GM19467 (cell line): ENCODE data around the gene EGLN1.

ENCODE experiments used
- ATAC-seq: cut with Tn5 transposase; IDR thresholded peaks from one replicate; pipeline ENCODE4 v1.9.1; 2021; ENCODE audit warnings: mild to moderate bottlenecking, moderate library complexity; ENCODE audit not compliant: unreplicated experiment

EGLN1 gene

DNA sequence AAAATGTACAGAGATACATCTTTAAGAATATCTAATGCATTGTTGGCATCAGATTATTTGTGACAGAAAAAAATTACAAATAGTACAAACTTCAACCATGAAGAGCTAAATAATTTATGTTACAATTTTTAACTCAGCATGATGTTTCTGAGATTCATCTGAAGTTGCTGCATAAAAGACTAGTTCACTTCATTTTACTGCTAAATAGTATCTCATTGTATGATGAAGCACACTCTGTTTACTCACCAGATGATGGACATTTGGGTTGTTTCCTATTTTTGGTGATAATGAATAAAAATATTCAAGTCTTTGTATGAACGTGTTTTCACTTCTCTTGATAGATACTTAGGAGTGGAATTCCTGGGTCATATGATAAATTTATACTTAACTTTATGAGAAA lies 20.6 kb downstream of the EGLN1 start:
- no peak for ATAC-seq

DNA sequence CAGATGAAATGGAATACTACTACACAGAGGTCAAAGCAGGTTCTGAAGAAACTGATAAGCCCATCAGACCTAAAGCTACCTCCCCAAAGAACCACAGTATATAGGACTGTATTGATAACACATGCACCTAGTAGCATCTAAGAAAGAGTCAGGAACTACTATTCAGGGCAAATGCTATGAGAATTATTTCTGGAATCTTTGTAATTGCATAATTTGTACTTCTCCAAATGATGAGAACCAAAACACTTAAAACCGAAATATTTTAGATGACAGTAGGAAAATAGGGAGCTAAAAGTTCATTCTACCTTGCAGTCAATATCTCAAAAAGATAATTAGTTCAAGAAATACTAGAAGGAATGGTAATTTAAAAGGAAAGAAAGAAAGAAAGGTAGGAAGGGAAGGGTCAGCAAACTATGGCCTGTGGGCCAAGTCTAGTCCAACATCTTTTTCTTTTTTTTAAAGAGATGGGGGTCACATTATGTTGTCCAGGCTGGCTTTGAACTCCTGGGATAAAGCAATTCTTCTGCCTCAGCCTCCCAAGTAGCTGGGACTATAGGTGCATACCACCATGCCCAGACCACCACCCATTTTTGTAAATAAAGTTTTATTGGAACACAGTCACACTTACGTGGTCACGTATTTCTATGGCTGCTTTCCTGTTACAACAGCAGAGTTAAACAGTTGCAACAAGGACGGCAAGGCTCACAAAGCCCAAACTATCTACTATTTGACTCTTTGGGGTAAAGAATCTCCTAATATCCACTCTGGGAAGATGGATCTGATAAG lies 24.0 kb downstream of the EGLN1 start:
- no peak for ATAC-seq

DNA sequence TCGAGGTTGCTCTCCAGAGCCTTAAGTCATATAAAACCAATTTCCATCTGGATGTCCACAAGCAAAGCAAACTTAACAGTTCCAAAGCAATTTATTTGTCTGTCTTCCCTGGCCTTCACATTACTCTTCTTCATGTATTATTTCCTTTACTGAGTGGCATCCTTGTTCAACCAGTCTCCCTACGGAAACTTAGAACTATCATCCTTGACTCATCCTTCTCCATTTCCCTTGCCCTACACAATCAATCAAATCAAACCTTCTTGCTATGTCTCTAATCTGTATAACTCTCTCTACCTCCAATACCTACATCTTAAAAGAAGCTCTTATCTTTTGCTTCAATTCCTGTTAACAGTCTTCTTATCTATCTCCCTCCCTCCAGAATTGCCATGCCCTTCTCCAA lies 25.4 kb downstream of the EGLN1 start:
- ATAC-seq, result no peak

DNA sequence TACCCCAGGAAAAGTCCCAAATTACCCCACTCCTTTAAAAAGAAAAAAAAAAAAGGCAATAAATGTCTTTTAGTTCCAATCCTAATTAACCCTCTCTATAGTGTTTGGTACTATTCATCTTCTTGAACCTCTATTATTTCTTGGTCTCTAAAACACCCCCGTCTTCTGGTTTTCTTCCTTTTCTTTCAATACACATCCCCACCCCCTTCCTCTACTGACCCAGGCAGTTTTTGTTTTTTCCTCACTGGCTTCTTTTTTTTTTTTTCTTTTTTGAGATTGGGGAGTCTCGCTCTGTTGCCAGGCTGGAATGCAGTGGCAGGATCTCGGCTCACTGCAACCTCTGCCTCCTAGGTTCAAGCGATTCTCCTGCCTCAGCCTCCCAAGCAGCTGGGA lies 26.1 kb downstream of the EGLN1 start:
- ATAC-seq, result no peak

DNA sequence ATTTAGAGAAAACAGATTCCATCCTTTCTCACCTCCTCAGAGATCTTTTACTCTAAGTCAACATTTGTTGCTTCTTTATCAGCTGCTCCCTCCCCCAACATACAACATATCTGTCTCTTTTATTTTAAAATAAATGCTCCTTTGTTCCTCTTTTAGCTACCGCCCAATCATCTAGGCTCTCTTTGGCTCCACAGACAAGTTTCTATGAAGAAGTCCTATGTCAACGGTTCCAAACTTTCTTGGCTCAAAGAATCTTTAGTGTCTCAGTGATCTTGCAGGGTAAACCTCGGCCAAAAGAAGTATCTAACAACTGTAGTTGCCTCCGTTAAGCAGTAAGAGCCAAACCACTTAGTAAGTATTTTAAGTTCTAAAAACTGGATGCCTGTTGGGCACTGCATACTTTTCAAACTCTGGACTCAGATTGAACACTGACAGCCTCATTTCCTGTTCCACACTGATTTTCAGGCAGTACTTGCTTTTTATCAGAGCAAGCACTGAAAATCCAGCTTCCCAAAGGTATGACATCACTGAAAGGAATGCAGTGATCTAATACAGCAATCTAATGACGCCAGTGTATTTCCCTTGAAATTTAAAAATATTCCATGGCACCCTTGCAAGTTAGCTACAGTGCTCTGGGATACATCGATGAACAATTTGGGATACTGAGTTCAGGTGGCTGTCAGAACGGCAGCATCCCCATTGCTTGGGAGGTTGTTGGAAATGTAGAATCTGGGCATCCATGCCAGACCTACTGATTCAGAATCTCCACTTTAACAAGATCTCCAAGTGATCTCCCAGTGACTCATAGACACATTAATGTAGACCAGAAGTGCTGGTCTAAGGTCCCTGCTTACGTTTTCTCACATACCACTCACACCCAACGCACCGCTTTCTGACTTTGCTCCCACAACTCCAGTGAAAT lies 26.8 kb downstream of the EGLN1 start:
- ATAC-seq, result no peak

DNA sequence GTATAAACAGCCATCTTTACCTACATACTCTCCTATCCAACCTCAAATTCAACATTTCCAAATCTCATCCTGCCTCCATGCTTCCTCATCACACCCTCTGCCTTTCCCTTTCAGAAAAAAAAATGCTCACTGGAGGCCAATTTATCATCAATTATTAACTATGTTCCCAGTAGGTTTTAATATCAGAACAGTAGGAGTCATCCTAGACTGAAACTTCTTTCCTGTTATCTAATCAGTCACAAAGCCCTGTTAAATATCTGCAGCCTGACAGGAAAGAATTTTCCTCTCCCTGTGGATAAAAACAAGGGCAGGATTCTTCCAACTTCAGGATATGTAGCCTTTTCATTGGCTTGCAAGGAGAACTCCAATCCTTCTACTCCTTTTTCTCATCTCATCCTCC lies 28.4 kb downstream of the EGLN1 start:
- no peak for ATAC-seq

DNA sequence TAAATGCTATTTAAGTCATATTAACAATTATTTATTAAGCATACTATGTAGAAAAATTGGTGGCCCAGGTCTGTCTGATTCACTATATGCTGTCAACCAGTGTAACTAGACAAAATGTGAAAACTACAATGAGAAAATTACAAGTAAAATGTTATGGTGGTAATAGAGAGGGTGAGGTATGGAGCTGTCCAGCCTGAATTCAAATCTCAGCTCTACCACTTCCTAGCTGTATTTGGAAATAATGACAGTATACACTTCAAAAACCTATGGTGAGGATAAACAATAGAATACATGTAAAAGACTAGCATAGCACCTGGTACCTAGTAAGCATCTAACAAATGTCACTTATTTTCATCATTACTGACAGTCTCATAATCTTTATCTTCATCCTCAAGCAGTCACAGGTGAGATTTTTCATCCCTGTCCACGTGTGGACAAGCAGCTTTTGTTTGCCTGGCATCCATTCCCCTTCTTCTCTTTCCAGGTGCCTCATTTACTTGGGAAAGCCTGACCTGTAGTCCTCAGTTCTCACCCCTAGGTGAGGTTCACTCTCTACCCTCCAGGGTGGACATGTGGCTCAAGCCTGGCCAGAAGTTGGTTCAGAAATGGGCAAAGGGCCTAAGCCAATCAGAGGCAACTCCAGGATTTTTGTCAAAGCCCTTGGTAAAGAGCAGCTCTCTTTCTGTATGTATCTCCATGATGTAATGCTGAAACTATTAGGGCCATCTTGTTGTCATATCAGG lies 29.5 kb downstream of the EGLN1 start:
- no peak for ATAC-seq

DNA sequence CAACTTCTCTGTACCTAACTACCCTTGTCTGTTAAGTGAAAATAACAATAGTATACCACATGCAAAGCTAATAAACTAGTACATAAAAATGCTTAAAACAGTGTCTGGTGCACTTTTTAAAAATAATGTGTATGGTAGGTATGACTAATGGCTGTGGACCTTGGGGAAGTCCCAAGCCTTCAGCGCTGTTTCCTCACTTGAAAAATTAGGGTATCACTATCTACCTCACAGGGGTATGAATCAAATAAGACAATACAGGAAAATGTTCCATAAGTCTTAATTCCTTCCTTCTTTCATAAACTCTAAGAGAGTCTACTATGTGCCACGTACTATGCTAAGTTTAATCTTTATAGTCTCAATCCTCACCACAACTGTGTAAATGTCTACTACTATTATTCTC lies 32.0 kb downstream of the EGLN1 start:
- ATAC-seq, result no peak

DNA sequence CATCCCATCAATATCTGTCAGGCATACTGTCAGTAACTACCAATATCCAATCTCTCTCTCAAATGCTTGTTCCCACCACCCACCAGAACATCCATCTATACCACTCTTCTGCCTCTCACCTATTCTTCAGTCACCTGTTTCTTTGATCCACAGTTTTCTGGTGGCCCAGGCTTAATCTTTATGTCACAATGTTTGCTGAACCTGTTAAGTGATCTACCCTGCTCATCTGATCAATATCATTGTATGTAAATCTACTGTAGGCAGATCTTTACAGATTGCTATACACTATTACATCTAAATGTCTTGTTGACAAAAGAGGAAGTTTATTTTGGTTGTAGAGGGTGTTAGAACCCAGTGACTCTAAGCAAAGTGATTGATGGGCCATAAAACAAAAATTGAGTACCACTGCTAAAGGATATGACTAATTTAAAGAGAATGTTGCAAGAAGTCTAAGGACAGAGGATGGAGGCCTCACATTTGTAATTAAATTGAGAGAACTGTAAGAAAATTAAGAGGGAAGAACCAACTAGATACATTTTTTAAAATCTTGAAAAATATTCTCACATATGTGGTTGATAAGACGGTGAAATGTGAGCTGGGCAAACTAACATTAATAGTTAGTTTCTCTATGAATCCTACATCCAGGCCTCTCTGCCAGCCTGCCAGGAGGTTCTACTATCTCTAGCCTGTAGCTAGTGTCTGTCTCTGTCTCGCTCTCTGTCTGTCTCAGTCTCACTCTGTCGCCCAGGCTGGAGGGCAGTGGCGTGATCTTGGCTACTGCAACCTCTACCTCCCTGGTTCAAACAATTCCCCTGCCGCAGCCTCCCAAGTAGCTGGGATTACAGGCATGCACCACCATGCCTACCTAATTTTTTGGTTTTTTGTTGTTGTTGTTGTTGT lies 34.1 kb downstream of the EGLN1 start:
- no peak for ATAC-seq

DNA sequence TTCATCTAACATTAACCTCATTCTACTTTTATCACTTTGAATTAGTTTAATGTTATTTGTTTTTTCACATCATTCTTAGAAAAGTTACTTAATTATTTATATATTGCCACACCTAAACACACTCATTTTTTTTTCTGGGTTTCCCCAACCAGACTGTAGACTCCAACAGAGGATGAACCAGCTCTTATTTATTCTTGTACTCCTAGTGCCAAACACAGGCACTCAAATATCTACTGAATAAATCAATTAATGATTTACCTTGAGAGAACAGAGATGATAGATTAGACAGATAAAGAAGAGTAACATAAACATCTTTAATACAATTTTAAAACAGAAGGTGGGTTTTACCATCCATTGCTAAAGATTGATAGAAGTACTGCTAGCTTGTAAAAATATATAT lies 35.6 kb downstream of the EGLN1 start:
- ATAC-seq, result no peak

DNA sequence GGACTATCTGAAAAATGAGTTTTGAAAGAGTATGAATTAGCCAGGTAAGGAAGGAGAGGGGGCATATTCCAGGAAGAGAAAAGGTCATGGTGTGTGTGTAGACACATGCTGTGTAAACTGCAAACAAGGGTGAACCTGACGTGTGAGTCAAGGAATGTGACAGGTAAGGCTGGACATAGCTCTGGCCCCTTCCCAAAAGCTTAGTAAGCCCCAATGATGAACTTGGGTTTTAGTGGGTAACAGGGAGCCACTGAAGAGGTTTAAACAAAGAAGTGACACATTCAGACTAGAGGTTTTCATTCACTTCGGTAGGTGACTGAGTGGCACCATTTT lies 36.7 kb downstream of the EGLN1 start:
- ATAC-seq, result no peak

DNA sequence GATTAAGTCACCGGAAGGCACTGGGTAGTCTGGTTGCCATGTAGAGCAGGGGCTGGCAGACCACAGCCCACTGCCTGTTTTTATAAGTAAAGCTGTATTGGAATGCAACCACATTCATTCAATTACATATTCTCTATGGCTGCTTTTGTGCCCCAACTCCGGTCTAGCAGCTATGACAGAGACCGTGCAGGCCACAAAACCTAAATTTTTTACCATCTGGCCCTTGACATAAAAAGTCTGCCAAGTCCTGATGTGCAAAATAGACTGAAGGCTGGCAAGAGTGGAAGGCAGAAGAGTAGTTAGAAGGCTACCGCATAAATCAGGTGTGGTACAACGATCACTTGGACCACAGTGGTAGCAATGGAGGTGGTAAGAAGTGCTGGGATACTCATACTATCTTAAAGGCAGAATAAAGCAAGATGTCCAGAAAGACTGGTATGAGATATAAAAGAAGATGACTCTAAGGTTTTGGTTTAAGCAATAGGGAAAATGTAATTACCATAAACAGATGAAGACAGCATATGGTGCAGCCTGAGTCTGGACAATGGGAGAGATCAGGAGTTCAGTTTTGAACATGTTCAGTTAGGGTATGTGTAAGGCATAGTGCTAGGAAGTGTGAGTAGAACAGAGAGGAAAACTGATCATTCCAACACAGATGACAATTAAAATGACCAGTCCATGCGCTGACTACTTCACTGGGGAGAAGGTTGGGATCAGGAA lies 37.2 kb downstream of the EGLN1 start:
- no peak for ATAC-seq

DNA sequence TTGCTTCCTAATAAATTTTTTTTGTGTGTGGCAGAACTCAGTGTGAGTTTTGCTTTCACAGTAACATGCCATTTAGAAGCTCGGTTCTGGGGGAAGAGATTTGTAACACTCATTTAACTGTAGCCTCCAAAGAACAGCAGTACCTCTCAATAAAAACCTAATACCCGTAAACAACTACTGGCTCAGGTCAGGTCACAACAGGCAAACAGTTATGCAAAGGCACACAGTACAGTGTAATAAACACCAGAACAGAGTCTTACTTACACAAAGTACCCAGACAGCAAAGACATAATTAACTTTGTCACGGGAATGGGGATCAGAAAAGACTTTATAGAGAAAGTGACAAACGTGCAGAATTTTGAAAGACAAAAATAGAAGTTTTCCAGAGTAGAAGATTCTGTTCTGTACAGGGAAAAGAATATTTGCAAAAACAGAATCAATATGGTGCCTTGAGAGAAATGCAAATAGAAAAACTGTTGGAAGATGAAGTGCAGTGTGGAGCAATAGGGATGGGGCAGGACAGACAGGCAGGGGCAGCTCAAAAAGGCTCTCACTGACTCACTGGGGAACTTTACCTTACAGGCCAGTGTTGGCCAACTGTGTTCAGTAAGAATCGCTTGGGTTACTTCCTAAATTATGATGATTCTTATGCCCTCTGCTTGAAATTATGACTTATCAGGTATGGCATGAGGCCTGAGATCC lies 38.8 kb downstream of the EGLN1 start:
- no peak for ATAC-seq

DNA sequence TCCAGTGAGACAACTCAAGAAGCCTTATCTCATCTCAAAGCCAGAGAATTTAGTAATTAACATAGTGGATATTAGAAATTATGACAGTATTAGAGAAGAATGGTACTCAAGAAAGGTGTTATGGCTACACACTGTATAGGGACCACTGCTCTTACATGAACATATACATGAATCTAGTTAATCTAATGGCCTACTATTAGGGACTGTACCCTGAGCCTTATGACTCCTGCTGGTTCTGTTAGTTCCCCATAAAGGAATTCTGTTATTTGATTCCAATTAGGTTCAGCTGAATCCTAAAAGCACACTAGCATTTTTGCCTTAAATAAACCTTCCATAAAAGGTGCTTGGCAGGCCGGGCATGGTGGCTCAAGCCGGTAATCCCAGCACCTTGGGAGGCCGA lies 39.7 kb downstream of the EGLN1 start:
- no peak for ATAC-seq

DNA sequence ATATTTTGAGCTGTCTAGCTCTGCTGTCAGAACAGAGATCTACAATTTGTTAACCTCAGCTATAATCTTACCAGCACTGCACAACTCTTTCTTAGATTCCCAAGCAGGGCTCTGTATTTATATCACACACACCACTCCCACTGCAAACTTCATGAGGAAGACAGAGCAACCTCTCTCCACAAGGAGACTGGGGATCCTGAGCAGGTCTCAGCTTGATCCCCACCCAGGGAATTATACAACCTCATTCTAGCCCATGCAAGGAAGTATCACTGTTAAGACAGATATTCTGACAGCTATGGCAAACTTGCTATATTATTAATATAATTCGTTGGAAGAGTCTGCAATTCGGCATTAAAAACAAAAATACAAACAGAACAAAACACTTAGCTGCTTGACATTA lies 40.4 kb downstream of the EGLN1 start:
- ATAC-seq, result no peak

DNA sequence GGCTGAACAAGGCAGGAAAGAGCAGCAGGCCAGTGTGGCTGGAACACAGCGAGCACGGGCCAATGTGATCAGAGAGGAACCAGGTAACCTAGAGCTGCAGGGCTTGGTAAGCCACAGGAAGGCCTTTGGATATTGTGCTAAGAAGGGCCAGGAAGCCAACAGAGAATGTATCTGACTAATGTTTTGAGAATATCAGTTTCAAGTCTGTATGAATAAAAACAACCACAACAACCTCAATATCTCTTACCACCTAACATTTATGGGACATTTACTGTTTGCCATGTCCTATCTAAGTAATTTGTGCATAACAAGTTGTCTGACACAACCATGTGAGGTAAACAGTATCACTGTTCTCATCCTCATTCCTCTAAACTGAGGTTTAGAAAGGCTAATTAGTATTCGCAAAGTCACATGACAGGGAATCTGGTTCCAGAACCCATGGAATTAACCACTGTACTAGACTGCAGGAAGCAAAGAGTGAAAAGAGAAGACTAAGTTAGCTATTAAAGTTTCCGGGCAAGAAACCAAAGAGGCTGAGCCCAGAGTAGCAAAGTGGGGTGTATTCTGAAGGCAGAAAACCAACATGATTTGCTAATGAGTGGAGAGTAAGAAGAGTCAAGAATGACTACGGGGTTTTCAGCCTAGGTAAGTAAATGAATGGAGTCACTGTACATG lies 45.1 kb downstream of the EGLN1 start:
- ATAC-seq, result no peak

DNA sequence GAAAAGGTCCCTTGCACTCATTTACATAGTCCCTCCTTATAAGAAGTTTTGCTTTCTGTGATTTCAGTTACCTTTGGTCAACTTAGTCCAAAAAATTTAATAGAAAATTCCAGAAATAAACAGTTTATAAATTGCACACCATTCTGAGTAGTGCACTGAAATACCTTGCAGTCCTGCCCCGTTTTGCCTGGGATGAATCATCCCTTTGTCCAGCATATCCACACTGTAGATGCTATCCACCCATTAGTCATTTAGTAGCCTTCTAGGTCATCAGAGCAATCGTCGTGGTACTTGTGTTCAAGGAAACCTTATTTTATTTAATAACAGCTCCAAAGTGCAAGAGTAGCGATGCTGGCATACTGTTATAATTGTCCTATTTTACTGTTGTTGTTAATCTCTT lies 46.0 kb downstream of the EGLN1 start:
- ATAC-seq, result no peak

DNA sequence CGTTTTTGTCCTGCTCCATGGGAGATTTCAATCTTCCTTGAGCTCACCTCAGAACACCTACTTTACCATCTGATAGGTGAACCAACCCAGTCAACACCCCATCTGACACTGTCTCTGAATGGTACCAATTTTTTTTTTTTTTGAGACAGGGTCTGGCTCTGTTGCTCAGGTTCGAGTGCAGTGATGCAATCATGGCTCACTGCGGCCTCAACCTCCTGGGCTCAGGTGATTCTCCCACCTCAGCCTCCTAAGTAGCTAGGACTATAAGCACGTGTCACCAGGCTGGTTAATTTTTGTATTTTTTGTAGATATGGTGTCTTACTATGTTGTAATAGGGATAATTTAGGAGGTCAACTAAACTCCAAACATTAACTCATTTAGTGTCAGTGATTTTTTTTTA lies 47.7 kb downstream of the EGLN1 start:
- no peak for ATAC-seq

DNA sequence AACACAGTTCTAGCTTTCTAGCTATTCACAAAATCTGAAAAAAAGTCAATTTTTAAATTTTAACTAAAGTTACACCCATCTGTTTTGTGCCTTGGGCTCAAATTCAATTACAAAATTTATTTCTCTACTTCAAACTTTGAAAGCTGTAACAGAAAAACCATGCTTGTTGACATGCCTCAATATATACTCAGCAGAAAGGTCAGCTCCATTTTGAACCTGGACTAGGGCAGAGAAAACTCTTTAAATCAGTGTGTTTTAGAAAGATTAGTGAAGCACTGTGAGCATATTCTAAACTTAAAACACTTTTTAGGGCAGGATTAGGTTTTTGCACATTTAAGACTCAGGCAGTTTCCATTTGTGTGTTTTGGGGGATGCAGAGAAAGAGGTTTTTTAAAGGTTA lies 49.6 kb downstream of the EGLN1 start:
- no peak for ATAC-seq
